HepG2 (cell line): ENCODE results near the gene MUL1. TPM values are rescaled to one million over a fixed set of nuclear protein-coding genes. Genes with fewer than 3 reads are reported as not detected.

Experiments
- ETV6 ChIP-seq: sonication (generic); formaldehyde crosslinking; conservative IDR thresholded peaks from 2 replicates; pipeline ENCODE4 v1.4.0; 2020; ENCODE audit warnings: missing genetic modification reagents
- HHEX ChIP-seq: IDR thresholded peaks from 2 replicates; pipeline ENCODE4 v1.6.1; 2016; ENCODE audit warnings: control low read depth
- IRF2 ChIP-seq: IDR thresholded peaks from 2 replicates; pipeline ENCODE4 v1.6.1; 2018; ENCODE audit warnings: missing genetic modification reagents, missing compliant biosample characterization
- NRL ChIP-seq: sonication (generic); formaldehyde crosslinking; IDR thresholded peaks from 2 replicates; pipeline ENCODE4 v1.5.0; 2020; ENCODE audit warnings: missing genetic modification reagents, mild to moderate bottlenecking, moderate library complexity, borderline replicate concordance
- RFXANK ChIP-seq: IDR thresholded peaks from 2 replicates; pipeline ENCODE4 v1.6.1; 2016
- SALL2 ChIP-seq: sonication (generic); formaldehyde crosslinking; IDR thresholded peaks from 2 replicates; pipeline ENCODE4 v1.8.1; 2023; ENCODE audit warnings: mild to moderate bottlenecking, missing genetic modification reagents, inconsistent platforms
- SCMH1 ChIP-seq: sonication (generic); formaldehyde crosslinking; IDR thresholded peaks from 2 replicates; pipeline ENCODE4 v1.9.0; 2021; ENCODE audit warnings: missing genetic modification reagents, mild to moderate bottlenecking, borderline replicate concordance
- STAG1 ChIP-seq: sonication (generic); formaldehyde crosslinking; IDR thresholded peaks from 2 replicates; pipeline ENCODE4 v1.4.0; 2020; ENCODE audit warnings: missing genetic modification reagents
- TARDBP ChIP-seq: sonication (generic); formaldehyde crosslinking; IDR thresholded peaks from 2 replicates; pipeline ENCODE4 v1.8.0; 2022; ENCODE audit warnings: mild to moderate bottlenecking, missing genetic modification reagents
- TEAD3 ChIP-seq: optimal IDR thresholded peaks from 2 replicates; pipeline ENCODE3; 2016; ENCODE audit warnings: borderline replicate concordance
- ZNF10 ChIP-seq: sonication (generic); formaldehyde crosslinking; IDR thresholded peaks from 2 replicates; pipeline ENCODE4 v1.4.0; 2020; ENCODE audit warnings: mild to moderate bottlenecking, low read depth, missing genetic modification reagents, borderline replicate concordance
- ZNF331 ChIP-seq: sonication (generic); formaldehyde crosslinking; IDR thresholded peaks from 2 replicates; pipeline ENCODE4 v1.4.0; 2020; ENCODE audit warnings: missing genetic modification reagents
- ZNF354B ChIP-seq: sonication (generic); formaldehyde crosslinking; IDR thresholded peaks from 2 replicates; pipeline ENCODE4 v1.8.0; 2022; ENCODE audit warnings: mild to moderate bottlenecking, missing genetic modification reagents
- ZNF556 ChIP-seq: sonication (generic); formaldehyde crosslinking; IDR thresholded peaks from 2 replicates; pipeline ENCODE4 v1.4.0; 2020; ENCODE audit warnings: mild to moderate bottlenecking, missing genetic modification reagents, borderline replicate concordance
- ZNF781 ChIP-seq: sonication (generic); formaldehyde crosslinking; IDR thresholded peaks from 2 replicates; pipeline ENCODE4 v1.5.1; 2020; ENCODE audit warnings: borderline replicate concordance, mild to moderate bottlenecking, missing genetic modification reagents; ENCODE audit errors: not compliant biosample characterization
- ZSCAN20 ChIP-seq: sonication (generic); formaldehyde crosslinking; IDR thresholded peaks from 2 replicates; pipeline ENCODE4 v1.4.0; 2020; ENCODE audit warnings: missing genetic modification reagents, mild to moderate bottlenecking, borderline replicate concordance
- polyA plus RNA-seq, 8 experiments: library from polyadenylated mRNA; depleted of rRNA in 3 of 8; stranded (reverse) in 7 of 8; unstranded in 1 of 8; fragments of >200 nt; fragmentation: Illumina TruSeq in 4 of 8; extraction: Trizol in 4 of 8; gene quantifications; 2 replicates each; pipeline versions ENCODE4 v1.2.1 to v1.2.3, GENCODE V29; 2011 to 2016; ENCODE audit warnings: low read depth in 4 of 8, missing spikeins in 1 of 8, mixed read lengths in 1 of 8; ENCODE audit not compliant: insufficient read depth in 1 of 8
- total RNA-seq, 5 experiments: library from RNA; depleted of rRNA; stranded (reverse); fragments of >200 nt; fragmentation: Illumina TruSeq; extraction: Trizol; gene quantifications; 2 replicates each; pipeline ENCODE4 v1.2.3, GENCODE V29; 2016; ENCODE audit warnings: low read depth in 1 of 5
- TF ChIP-seq, protein P1 (sequence below): sonication (generic); formaldehyde crosslinking; IDR thresholded peaks from 2 replicates; pipeline ENCODE4 v1.8.0; 2022; ENCODE audit warnings: low read depth, missing genetic modification reagents
- TF ChIP-seq, protein P2 (sequence below): sonication (generic); formaldehyde crosslinking; IDR thresholded peaks from 2 replicates; pipeline ENCODE4 v1.5.0; 2020; ENCODE audit warnings: missing genetic modification reagents
- TF ChIP-seq, protein P3 (sequence below): sonication (generic); formaldehyde crosslinking; IDR thresholded peaks from 2 replicates; pipeline ENCODE4 v1.5.0; 2020; ENCODE audit warnings: missing genetic modification reagents
- TF ChIP-seq, protein P4 (sequence below): sonication (generic); formaldehyde crosslinking; IDR thresholded peaks from 2 replicates; pipeline ENCODE4 v1.5.0; 2020; ENCODE audit warnings: mild to moderate bottlenecking, missing genetic modification reagents, borderline replicate concordance
- TF ChIP-seq, protein P5 (sequence below): sonication (generic); formaldehyde crosslinking; IDR thresholded peaks from 2 replicates; pipeline ENCODE4 v1.4.0; 2020; ENCODE audit warnings: missing genetic modification reagents, mild to moderate bottlenecking, borderline replicate concordance
- TF ChIP-seq, protein P6 (sequence below): sonication (generic); formaldehyde crosslinking; IDR thresholded peaks from 2 replicates; pipeline ENCODE4 v1.4.0; 2020; ENCODE audit warnings: mild to moderate bottlenecking, missing genetic modification reagents

MUL1 gene
- total and polyA plus RNA-seq, 2 of the 13 experiments (the other 11 are each of a cell fraction or from before 2014, with no cell fraction given) = 21.5 to 26.5 TPM

DNA sequence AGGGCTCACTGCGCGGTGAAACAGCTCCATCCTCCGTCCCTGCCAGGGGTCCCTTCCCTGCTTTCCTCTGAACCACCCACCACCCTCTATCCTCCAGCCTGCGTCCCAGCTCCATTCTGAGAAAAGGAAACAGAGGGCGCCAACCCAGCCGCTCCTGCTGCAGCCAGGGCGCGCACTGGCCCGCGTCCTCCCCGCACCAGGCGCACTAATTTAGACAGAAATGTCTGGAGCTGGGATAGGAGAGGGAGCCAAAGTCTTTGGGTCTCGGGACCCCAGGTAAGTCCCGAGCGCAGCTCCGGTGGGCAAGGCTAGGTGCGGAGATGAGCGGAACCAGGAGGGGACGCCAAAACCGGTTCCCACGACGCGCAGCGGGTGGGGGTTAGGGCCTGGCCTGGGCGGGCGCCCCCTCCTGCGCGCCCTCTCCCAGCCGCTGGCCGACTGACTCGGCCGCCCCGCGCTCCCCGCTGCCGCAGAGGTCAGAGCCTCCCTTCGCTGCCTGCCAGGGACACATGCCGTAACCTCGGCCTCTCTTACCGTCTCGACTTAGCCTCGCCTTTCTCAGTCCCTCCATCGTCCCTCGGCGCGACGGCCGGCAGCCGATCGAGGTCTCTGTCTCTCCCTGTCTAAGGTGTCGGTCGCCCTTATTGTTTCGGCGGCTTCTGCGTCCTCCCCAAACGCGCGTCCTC lies 24.0 kb downstream of the MUL1 start (continued):
- TF ChIP-seq, protein P1, sequence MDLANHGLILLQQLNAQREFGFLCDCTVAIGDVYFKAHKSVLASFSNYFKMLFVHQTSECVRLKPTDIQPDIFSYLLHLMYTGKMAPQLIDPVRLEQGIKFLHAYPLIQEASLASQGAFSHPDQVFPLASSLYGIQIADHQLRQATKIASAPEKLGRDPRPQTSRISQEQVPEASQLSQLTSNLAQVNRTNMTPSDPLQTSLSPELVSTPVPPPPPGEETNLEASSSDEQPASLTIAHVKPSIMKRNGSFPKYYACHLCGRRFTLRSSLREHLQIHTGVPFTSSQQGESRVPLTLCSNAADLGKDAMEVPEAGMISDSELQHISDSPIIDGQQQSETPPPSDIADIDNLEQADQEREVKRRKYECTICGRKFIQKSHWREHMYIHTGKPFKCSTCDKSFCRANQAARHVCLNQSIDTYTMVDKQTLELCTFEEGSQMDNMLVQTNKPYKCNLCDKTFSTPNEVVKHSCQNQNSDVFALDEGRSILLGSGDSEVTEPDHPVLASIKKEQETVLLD (CRISPR knock-in tag) = no peak
- TF ChIP-seq NRL (CRISPR knock-in tag) = no peak
- TF ChIP-seq SALL2 = 0 out of 2 replicates have a peak, but pooled peaks have one; percentile 2
- 0 out of 2 replicates have a peak, but pooled peaks have one; percentile 11 for TF ChIP-seq IRF2 (CRISPR knock-in tag)
- TF ChIP-seq, protein P2, sequence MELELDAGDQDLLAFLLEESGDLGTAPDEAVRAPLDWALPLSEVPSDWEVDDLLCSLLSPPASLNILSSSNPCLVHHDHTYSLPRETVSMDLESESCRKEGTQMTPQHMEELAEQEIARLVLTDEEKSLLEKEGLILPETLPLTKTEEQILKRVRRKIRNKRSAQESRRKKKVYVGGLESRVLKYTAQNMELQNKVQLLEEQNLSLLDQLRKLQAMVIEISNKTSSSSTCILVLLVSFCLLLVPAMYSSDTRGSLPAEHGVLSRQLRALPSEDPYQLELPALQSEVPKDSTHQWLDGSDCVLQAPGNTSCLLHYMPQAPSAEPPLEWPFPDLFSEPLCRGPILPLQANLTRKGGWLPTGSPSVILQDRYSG = no peak
- TF ChIP-seq, protein P3, sequence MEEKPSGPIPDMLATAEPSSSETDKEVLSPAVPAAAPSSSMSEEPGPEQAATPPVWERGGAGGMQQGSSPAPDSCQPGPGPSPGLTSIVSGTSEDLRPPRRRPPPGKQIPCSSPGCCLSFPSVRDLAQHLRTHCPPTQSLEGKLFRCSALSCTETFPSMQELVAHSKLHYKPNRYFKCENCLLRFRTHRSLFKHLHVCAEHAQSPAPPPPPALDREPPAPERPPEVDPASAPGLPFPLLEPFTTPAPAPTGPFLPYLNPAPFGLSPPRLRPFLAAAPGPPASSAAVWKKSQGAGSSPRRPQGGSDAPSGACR (CRISPR knock-in tag) = no peak
- TF ChIP-seq, protein P4, sequence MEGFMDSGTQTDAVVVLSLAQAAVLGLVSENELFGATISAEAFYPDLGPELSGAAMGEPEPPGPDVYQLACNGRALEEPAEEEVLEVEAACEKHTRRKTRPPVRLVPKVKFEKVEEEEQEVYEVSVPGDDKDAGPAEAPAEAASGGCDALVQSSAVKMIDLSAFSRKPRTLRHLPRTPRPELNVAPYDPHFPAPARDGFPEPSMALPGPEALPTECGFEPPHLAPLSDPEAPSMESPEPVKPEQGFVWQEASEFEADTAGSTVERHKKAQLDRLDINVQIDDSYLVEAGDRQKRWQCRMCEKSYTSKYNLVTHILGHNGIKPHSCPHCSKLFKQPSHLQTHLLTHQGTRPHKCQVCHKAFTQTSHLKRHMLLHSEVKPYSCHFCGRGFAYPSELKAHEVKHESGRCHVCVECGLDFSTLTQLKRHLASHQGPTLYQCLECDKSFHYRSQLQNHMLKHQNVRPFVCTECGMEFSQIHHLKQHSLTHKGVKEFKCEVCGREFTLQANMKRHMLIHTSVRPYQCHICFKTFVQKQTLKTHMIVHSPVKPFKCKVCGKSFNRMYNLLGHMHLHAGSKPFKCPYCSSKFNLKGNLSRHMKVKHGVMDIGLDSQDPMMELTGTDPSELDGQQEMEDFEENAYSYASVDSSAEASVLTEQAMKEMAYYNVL (CRISPR knock-in tag) = no peak
- TF ChIP-seq, protein P5, sequence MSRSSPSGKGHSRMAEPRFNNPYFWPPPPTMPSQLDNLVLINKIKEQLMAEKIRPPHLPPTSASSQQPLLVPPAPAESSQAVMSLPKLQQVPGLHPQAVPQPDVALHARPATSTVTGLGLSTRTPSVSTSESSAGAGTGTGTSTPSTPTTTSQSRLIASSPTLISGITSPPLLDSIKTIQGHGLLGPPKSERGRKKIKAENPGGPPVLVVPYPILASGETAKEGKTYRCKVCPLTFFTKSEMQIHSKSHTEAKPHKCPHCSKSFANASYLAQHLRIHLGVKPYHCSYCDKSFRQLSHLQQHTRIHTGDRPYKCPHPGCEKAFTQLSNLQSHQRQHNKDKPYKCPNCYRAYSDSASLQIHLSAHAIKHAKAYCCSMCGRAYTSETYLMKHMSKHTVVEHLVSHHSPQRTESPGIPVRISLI (CRISPR knock-in tag) = peak; percentile 48; the same call in 1 of the 2 replicates
- no peak for TF ChIP-seq TEAD3
- TF ChIP-seq STAG1 (CRISPR knock-in tag) = peak; percentile 21; the same call in 1 of the 2 replicates
- TF ChIP-seq ZNF354B (CRISPR knock-in tag) = no peak
- TF ChIP-seq ETV6 (CRISPR knock-in tag) = no peak
- TF ChIP-seq, protein P6, sequence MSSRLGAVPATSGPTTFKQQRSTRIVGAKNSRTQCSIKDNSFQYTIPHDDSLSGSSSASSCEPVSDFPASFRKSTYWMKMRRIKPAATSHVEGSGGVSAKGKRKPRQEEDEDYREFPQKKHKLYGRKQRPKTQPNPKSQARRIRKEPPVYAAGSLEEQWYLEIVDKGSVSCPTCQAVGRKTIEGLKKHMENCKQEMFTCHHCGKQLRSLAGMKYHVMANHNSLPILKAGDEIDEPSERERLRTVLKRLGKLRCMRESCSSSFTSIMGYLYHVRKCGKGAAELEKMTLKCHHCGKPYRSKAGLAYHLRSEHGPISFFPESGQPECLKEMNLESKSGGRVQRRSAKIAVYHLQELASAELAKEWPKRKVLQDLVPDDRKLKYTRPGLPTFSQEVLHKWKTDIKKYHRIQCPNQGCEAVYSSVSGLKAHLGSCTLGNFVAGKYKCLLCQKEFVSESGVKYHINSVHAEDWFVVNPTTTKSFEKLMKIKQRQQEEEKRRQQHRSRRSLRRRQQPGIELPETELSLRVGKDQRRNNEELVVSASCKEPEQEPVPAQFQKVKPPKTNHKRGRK = no peak
- no peak for TF ChIP-seq ZNF781 (CRISPR knock-in tag)
- 0 out of 2 replicates have a peak, but pooled peaks have one; percentile 29 for TF ChIP-seq ZSCAN20
- 0 out of 2 replicates have a peak, but pooled peaks have one; percentile 22 for TF ChIP-seq ZNF556 (CRISPR knock-in tag)
- TF ChIP-seq RFXANK (CRISPR knock-in tag) = no peak
- TF ChIP-seq ZNF331 (CRISPR knock-in tag) = no peak
- TF ChIP-seq HHEX (CRISPR knock-in tag) = no peak
- TF ChIP-seq SCMH1 = no peak
- TF ChIP-seq ZNF10 (CRISPR knock-in tag) = no peak
- no peak for TF ChIP-seq TARDBP (CRISPR knock-in tag)
